HPDE6-E6E7 (cell line): ENCODE measurements around the gene JMJD4.

Experiments used
- DNase-seq: peaks from one replicate; pipeline ENCODE4 v3.0.0; 2011; ENCODE audit warnings: missing footprints; ENCODE audit errors: extremely low spot score

JMJD4 gene

DNA sequence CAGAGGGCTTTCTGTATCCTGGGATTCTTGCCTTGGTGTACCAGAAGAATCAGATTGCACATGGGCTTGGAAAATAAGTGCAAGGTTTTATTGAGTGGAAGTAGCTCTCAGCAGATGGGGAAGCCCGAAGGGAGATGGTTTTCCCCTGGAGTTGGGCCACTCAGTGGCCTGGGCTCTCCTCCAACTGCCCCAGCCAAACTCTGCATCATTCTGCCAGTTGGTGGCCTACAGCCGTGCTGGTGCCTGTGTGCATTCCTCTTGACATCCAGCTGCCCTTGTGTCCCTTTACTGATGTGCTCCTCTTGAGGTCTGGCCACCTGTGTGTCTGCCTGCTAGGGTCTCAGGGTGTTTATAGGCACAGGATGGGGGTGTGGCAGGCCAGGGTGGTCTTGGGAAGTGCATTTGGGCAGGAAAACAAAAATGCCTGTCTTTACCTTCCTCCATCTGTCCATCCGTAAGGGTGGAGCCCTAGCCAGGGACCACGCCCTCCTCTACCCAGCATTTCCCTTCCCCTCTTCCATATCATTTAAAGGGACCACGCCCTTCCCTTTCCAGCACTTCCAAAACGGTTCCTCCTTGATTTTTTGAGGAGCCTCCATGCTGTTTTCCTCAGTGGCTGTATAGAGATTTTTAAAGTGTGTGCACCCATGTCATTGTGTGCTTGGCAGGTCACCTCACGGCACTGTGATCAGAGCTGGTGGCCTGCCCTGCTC lies 19.1 kb upstream of the JMJD4 start:
- DNase-seq = no peak

DNA sequence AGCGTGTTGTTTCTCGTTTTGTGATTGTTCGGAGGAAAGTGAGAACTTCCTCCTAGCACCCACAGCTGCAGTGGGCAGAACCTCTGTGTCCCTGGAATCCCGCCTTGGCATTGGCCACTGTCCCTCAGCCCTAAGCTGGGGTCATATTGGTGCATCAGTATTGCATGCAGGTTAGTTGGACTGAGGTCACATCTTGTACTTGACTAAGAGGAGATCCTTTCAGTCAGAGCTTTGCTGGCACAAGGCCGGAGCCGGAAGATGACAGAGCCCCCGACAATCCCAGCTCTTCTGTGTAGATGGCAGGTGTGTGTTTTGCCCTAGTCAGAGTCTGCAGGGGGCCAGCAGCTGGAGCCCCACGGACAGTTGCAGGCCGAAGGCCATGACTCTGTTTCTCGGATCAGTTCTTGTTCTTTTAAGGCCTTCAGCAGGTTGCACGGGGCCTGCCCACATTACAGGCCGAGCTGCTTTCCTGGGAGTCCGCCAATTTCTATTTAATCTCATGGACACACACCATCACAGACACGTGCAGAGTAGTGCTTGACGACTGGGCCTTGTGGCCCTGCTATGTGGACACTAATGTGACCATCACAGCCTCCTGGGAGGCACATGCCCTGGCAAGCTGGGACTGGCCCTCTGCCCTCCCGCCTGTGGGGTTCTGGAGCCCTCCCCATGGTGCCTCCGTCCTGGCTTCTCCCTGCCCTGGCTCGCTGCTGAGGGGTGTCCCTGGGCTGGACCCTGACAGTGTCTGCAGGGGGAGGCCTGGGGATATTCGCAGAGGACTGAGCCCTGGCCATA lies 15.0 kb upstream of the JMJD4 start:
- DNase-seq = no peak

DNA sequence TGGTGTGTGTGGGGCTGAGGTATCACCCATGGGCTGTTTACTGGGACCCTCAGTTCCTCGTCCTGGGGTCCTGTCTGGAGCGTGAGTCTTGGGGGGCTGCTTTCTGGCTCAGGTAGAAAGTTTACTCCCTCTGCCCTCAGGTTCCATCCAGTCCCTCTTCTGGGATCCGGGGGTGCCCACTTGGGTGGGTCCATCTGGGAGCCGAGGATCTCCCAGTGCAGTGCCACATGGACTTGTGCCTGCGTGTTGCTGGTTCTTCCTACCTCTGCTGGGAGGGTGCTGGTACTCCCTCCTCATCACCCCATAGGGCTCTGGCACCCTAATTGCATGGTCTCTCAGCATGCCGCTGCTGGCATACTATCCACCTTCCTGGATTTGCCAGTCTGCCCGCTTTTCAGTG lies 14.1 kb upstream of the JMJD4 start:
- DNase-seq = no peak

DNA sequence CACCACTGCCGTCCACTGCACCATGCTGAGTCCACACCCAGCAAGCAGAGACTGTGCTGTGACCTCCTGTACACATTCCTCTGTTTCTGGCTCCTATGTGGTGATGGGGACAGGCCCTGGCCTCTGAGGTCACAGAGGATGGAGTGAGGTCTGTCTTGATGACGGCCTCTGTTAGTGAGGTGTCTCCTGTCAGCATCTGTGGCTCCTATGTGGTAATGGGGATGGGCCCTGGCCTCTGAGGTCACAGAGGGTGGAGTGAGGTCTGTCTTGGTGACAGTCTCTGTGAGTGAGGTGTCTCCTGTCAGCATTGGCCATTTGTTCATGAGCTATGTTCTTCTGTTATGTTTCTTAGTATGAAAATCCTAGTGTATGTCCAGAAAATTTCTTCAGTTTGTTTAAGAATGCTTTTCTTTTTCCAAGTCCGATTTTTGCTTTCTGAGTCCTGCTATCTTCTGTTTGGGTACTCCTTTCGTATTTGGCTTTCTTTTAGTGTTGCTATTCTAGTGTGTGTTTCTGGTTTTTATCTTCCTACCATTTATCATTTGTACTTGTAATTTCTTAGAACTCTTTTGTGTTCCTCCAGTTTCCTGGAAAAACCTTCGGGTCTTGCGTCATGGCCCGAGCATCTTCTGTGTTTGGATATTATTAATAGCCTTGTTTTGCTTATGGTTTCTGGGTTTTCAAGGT lies 13.5 kb upstream of the JMJD4 start:
- DNase-seq = no peak

DNA sequence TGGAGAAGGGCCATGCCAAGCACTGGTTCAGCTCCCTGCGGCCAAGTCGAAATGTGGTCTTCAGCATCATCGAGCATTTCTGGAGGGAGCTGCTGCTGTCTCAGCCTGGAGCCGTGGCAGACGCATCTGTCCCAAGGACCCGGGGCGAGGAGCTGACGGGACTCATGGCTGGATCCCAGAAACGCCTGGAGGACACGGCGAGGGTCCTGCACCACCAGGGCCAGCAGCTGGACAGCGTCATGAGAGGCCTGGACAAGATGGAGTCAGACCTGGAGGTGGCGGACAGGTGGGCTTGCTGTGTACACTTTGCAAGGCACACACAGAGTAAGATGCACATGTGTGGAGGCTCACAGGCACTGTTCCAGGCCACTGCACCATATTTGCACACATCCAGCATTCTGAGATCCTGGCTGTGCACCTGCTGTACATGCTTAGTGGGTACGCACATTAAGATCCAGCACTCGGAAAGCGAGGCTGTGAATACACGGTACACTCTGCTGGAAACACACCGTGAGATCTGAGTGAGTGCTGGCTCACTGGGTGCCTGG lies 12.9 kb upstream of the JMJD4 start:
- DNase-seq = no peak

DNA sequence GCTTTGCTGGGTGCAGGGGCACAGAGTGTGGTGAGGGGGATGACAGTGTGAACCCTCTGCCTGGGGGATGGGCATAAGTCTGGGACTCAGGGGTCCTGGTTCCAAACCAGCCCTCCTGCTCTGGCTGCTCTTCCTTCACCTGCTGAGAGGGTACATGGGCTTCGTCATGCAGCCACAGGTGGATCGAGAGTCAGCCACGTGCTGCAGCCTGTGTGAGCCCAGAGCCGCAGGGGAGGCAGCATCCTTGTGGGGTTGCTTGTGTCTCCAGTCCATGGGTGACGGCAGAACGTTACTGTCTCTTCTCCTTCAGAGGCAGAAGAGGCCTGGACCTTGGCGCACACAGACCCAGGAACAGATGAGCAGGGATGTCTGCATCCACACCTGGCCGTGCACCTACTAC lies 12.3 kb upstream of the JMJD4 start:
- no peak for DNase-seq

DNA sequence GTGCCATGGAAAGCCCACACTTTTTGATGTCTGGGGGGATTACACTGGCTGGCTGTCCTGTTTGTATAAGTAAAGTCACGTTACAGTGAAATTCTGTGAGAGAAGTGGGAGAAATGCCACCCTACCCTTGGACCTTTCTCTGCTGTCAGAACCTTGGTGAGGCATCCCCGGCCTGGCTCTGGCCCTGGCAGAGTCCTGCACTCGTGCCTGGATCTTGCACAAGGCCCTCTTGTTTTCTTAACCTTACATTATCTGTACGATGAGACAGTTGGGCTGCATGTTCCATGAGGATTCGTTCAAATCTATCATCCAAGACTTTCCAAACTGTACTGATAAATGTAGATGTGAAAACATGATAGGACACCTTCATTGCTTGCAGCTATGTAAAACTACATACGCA lies 11.6 kb upstream of the JMJD4 start:
- DNase-seq = no peak

DNA sequence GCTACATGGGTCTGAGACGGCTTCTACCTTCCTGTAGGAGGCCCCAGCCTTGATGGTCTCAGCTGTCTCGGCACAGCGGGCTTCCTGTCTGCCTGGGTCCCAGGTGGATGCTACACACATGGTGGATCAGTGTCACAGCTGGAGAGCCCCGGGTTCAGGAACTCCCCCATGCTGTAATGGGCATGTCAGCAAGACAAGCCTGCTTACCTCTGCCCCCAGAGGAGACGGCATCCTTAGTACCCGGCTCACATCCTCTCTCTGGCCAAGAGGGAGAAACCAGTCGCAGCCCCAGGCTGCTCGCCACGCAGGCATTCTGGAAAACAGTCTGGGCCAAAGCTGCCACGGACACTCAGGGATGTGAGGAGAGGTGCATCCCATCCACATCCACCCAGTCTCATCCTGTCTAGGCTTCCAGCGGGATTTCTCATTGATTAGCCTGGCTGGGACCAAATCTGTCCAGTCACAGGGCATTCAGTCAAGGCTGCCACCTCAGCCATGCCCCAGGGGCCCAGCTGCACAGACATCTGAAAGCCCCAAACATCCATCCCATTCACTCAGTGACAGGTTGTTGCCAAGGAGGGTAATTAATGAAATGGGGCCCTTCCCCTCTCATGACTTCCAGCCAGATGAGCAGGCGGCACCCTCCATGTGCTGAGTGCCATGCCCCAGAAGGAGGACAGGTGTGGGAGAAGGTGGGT lies 10.6 kb upstream of the JMJD4 start:
- DNase-seq = no peak

DNA sequence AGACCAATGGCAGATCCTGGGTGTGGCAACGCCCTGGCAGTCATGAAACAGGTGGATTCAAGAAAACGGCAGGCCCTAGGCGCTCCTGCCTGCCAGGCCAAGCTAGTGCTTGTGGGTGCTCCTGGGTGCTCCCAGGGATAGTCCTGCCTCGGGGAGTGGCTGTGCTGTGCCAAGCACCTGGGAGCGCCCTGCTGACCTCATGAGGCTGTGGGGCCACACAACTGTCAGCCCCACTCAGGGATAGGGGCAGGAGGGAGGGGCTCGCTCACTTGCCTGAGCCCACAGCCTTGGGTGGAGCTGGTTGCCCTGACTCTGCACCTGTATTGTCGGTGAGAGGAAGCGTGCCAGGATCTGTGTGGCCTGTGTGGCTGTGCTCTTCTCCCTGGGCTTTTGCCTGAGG lies 9.6 kb upstream of the JMJD4 start:
- DNase-seq = no peak

DNA sequence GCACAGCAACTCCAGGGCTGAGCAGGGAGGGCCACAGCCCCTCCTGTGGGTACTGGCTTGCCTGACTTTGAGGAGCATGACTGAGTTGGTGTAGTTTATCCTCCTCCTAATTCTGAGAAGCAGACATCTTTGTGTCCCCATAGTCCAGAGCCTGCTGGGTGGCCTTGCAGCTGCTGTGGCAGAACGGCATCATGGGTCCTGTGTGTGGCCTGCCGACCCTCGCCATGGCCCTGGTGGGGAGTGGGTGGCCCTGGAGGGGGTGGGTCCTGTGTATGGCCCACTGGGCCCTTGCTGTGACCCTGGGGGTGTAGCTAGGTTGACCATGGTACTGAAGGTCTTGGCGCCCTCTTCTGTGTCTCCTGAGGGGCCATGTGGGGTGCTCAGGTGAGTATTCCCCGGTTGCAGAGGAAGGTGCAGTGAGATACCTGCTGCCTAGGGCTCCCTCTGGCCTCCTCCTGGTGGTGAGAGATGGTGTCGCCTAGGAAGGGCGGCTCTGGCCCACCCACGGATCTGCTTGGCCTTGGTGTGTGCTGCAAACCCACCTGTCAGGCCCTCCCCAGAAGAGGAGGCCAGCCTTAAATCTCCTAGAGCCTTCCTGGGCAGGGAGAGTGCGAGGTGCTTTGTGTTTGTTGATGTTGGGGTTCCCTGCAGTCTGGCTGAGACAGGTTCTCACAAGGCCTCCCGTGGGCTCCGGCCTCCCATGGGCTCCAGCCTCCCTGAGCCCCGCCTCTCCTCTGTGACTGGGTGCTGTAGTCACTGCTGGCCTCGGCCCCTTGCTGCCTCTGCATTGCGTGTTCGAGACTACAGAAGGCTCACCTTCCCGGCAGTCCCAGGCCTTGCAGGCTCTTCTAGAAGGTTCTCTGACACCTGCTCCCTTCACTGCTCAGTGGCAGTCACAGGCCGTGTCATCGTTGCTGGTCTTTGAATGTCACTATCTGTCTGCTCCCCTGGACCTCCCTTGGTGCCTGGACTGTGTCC lies 7.9 kb upstream of the JMJD4 start:
- no peak for DNase-seq

DNA sequence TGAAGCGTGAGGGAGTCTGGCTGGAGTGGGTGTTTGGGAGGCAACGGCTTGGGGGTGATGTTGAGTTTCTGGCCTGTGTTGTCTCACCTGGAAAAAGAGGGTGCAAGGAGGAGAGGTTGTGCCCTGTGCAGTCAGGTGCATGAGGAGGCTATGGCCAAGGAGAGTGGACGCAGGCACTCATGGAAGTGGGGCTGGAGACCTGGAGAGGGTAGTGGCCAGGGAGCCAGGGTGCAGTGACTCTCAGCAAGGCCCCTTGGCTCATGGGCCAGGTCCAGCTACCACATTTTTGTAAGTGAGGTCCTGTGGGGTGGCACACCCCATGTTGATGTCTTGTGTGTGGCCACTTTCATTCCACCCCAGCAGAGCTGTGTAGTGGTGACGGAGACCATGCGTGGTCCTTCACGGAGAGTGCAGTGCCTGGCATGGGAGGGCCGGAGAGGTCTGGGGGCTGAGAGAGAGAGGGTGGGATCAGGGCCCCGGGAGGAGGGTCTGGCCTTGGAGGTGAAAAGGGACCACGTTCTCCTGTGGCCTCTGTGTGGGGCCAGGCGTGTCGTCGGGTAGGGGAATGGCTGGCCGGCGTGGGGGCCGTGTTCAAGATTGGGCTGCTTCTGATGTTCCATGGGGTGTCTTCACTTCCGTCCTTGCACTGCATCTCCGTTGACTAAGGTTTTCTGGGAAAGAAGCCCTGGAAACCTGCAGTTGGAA lies 6.2 kb upstream of the JMJD4 start:
- DNase-seq = no peak

DNA sequence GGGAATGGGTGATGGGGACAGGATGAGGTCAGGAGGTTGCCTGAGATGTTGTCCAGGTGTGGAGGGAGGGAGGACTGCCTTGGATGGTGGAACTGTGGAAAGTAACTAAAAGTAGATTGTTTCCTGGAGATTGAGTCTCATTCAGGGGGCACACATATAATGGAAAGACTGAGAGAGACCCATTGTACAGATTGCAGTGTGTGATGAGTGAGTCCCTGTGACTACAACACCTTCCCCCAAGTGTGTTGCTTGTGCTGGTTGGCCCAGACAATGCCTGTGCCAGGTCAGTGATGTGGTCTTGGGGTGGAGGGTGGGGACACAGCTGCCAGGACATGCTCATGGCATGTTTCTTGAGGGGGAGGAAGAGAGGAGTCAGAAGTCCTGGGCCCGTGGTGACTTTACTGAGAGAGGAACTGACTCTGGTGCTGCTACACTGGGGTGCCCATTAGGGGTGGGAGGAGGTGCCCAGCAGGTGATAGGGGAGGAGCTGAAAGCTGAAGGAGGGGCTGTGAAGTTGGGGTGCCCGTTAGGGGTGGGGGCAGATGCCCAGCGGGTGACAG lies 5.4 kb upstream of the JMJD4 start:
- no peak for DNase-seq

DNA sequence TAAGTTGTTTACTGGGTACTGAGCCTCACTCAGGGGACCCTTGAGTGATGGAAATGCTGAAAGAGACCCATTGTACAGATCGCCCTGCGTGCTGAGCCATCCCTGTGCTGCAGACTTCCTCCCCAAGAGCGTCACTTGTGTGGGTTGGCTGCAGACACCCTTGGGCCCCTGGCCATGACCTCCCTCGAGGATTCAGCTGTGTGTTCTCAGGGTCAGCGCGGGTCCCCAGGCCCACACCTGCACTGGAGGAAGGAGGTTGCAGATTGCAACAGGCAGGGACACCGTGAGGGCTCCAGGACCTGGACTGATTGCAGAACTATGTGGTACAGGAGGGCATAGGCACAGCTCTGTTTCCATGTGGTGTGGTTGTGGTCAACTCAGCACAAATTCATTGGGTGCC lies 4.5 kb upstream of the JMJD4 start:
- no peak for DNase-seq

DNA sequence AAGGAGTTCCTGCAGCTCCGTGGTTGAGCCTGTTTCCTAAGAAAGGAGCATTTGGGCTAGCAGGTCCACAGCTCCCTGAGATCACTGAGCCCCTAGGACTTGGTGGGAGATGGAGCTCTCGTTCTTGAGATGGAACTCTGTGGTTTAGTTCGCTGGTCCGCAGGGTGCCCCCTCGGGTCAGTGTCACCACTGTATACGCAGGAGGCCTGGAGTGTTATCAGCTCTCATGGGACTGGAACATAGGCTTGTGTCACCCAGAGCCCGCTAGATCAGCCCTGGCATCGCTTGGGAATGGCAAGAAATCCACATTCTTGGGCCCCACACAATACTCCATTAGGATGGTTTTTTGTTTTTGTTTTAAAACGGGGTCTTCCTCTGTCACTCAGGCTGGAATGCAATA lies 3.7 kb upstream of the JMJD4 start:
- DNase-seq = no peak

DNA sequence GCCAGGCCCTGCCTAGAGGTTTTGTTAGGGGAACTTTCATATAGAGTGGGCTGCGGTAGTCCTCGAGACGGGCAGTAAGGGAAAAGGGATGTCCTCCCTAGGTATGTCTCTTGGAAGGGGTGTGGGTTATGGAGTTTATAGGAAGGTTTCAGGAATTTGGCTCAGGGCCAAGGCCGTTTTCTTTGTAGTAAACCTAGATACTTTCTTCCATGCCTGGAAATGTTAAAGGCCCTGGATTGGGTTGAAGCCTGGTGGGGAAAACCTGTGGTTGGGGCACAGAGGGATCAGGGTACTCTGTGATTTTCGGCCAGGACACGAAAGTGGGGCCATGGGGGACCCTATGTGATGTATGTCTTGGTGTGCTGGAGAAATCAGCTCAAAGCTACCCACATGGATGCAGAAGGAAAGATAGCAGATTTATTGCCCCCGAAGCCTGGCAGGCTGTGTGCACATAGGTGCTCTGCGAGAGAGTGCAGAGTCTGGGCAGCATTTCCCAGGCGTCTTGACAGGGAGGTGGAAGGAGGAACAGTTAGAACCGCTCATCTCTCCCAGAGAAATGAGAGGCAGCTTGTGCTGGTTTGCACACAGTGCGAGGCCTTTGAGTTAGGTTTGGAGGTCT lies 1.8 kb upstream of the JMJD4 start:
- DNase-seq = no peak

DNA sequence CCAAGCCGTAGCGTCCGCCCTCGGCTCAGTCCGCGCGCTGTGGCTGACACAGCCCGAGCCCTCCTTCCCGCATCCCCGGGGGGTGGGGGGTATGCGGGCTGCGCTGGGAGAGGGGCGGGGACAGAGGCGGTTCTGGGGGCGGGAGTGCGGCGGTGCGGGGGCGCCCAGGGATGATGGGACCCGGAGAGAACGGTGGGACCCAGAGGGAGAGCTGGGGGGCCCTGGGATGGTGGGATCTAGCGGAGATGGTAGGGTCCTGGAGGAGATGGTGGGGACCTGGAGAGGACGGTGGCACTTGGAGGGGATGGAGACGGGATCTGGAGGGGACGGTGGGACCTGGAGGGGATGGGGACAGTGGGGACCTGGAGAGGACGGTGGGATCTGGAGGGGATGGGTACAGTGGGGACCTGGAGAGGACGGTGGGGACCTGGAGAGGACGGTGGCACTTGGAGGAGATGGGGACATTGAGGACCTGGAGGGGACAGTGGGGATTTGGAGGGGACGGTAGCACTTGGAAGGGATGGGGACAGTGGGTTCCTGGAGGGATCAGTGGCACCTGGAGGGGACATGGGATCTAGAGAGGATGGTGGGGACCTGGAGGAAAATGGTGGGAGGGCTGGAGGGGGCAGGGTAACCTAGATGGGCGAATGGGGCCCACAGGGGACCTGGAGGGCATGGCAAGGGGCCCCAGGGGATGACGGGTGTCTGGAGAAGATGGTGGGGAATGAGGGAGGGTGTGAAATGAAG lies 610 bp upstream of the JMJD4 start:
- no peak for DNase-seq

DNA sequence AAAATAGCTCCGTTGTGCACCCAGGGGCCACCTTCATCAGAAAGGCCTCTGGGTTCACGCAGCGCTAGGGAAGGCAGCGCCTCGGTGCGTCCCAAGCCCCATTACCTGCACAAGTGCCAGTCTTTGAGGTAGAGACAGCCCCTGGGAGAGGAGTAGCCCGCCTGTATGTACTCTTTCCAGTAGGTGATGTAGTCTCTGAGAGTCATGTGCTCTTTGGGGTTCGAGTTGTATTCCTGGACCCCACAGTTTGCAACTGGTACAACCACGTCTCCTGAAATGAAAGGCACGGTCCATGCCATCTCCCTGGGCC lies 601 bp downstream of the JMJD4 start:
- DNase-seq = no peak

DNA sequence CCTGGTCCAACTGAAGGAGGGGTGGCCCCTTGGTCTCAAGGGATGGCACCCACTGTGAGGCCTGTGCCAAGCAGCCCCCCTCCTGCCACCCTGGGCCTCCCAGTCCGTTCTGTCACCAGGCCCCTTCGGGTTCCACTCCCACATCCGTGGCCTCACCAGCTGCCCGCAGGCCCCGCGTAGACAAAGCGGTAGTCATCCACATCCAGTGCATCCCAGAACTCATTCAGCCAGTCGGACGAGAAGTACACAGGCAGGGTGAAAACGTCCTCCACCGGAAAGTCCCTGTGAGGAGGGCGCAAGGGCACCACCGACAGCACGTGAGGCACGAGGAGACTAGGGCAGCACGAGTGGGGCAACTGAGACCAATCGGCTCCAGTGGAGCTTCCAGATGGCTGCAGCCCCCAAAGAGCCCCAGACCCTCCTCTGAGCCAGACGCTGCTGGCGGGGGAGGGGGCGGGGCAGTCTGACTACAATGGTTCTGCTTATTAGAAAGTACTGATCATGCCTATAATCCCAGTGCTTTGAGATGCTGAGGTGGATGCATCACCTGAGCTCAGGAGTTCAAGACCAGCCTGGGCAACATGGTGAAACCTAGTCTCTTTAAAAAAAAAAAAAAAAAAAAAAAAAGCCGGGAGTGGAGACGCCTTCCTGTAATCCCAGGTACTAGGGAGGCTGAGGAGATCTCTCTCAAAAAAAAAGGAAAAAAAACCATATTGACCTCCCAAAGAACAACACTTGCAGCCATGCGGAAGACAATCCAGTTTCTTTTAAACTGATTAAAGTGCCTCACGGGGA lies 1.2 kb downstream of the JMJD4 start:
- no peak for DNase-seq
